A549 (cell line): ENCODE data around the gene GSPT2. TPM values are rescaled to one million over a fixed set of nuclear protein-coding genes. Genes with fewer than 3 reads are reported as not detected.
A peak's percentile ranks its signal among the peaks of the same experiment; 100 is the strongest.
"Not testable (repeated sequence)": the region's sequence is repeated elsewhere in the genome, so short reads cannot be mapped to it uniquely, and the experiment has no call there.

Experiments used
- ATAC-seq, 2 experiments: fragments of 200-7000 bp in 1 of 2; fragments of >200 bp in 1 of 2; cut with Nextera tagmentation in 1 of 2; cut with Tn5 transposase in 1 of 2; 3 replicates each; pipeline versions ENCODE4 v1.8.0 to v1.9.1; 2018 to 2020; ENCODE audit warnings: mild to moderate bottlenecking in 1 of 2, moderate library complexity in 1 of 2
- CTCF ChIA-PET: fragments of 300-600 bp; sonication (Branson Sonifier 250); formaldehyde crosslinking; extraction: SDS; loops from one replicate; lab custom pipeline; 2021; ENCODE audit warnings: antibody characterized with exemption, inconsistent platforms; lab: Yijun Ruan, JAX
- POLR2A ChIA-PET: fragments of 350-600 bp; formaldehyde crosslinking; extraction: SDS; loops from one replicate; lab custom pipeline; 2021; ENCODE audit warnings: antibody characterized with exemption, inconsistent platforms; lab: Yijun Ruan, JAX
- DNase-seq, 2 experiments: peaks; one replicate each; pipeline versions ENCODE4 v3.0.0 to v3.0.0-alpha.2; 2011 to 2016; ENCODE audit warnings: low read depth in 1 of 2, low spot score in 1 of 2
- FAIRE-seq: peaks from 2 replicates; lab custom pipeline; 2011; peaks lifted over from hg19 to GRCh38; lab: Jason Lieb, UNC
- H3K27ac ChIP-seq, 2 experiments: fragments of >200 bp; sonication (Bioruptor Twin); formaldehyde crosslinking; 3 replicates each; pipeline ENCODE4 v1.5.1; 2016 to 2017
- H3K4me1 ChIP-seq: fragments of >200 bp; sonication (Bioruptor Twin); formaldehyde crosslinking; 3 replicates; pipeline ENCODE4 v1.6.1; 2016
- H3K4me2 ChIP-seq: fragments of >200 bp; sonication (Bioruptor Twin); formaldehyde crosslinking; 3 replicates; pipeline ENCODE4 v1.6.1; 2016
- H3K4me3 ChIP-seq: fragments of >200 bp; sonication (Bioruptor Twin); formaldehyde crosslinking; 3 replicates; pipeline ENCODE4 v1.5.1; 2016
- H3K9me3 ChIP-seq: fragments of >200 bp; sonication (Bioruptor Twin); formaldehyde crosslinking; 3 replicates; pipeline ENCODE4 v1.6.1; 2016
- BHLHE40 ChIP-seq: IDR thresholded peaks from 2 replicates; pipeline ENCODE4 v1.6.1; 2012; ENCODE audit warnings: low read depth, low read length, inconsistent platforms
- CBX8 ChIP-seq: fragments of 200-600 bp; sonication (generic); IDR thresholded peaks from 2 replicates; pipeline ENCODE4 v1.6.1; 2016
- ESRRA ChIP-seq: fragments of 150-350 bp; IDR thresholded peaks from 2 replicates; pipeline ENCODE4 v1.6.1; 2014; ENCODE audit warnings: mild to moderate bottlenecking, low read length, borderline replicate concordance
- FOXS1 ChIP-seq: fragments of 250-450 bp; sonication (Bioruptor Pico); IDR thresholded peaks from 2 replicates; pipeline ENCODE4 v1.5.0; 2020; ENCODE audit warnings: mild to moderate bottlenecking, moderate library complexity
- GATA3 ChIP-seq: IDR thresholded peaks from 2 replicates; pipeline ENCODE4 v1.6.1; 2012; ENCODE audit warnings: borderline replicate concordance
- HDAC2 ChIP-seq: fragments of 200-600 bp; sonication (generic); IDR thresholded peaks from 2 replicates; pipeline ENCODE4 v1.6.1; 2016
- HEYL ChIP-seq: fragments of 250-450 bp; sonication (Bioruptor Pico); IDR thresholded peaks from 2 replicates; pipeline ENCODE4 v1.8.0; 2021; ENCODE audit warnings: mild to moderate bottlenecking, moderate library complexity
- KDM5A ChIP-seq: fragments of 200-600 bp; sonication (generic); IDR thresholded peaks from 2 replicates; pipeline ENCODE4 v1.6.1; 2016; ENCODE audit warnings: antibody characterized with exemption, mild to moderate bottlenecking
- MAZ ChIP-seq: fragments of 150-350 bp; IDR thresholded peaks from 2 replicates; pipeline ENCODE4 v1.6.1; 2014; ENCODE audit warnings: antibody characterized with exemption, low read depth, low read length, borderline replicate concordance
- POLR2A ChIP-seq: IDR thresholded peaks from 2 replicates; pipeline ENCODE4 v1.6.1; 2012; ENCODE audit warnings: mild to moderate bottlenecking, low read length
- SMC3 ChIP-seq: fragments of >200 bp; sonication (Bioruptor Twin); formaldehyde crosslinking; IDR thresholded peaks from 3 replicates; pipeline ENCODE4 v1.6.1; 2018; ENCODE audit warnings: inconsistent platforms
- SREBF2 ChIP-seq: fragments of 450-650 bp; IDR thresholded peaks from 2 replicates; pipeline ENCODE4 v1.6.1; 2014; ENCODE audit warnings: mild to moderate bottlenecking, moderate library complexity
- TFCP2L1 ChIP-seq: fragments of 250-450 bp; sonication (Bioruptor Pico); IDR thresholded peaks from 2 replicates; pipeline ENCODE4 v1.5.0; 2021; ENCODE audit warnings: mild to moderate bottlenecking
- ZFP36 ChIP-seq: fragments of 450-650 bp; IDR thresholded peaks from 2 replicates; pipeline ENCODE4 v1.6.1; 2014; ENCODE audit warnings: borderline replicate concordance; ENCODE audit not compliant: partially characterized antibody
- ZNF302 ChIP-seq: fragments of 250-450 bp; sonication (Bioruptor Pico); IDR thresholded peaks from 2 replicates; pipeline ENCODE4 v1.9.0; 2021; ENCODE audit warnings: inconsistent platforms, mild to moderate bottlenecking, moderate library complexity
- WGBS: methylation state at CpG from one replicate; pipeline ENCODE4 v1.1.6; 2017; ENCODE audit errors: missing lambda C conversion rate; 5-methylcytosine and 5-hydroxymethylcytosine counted together
- polyA plus RNA-seq, 4 experiments: library from polyadenylated mRNA; depleted of rRNA in 3 of 4; stranded (reverse); fragments of >200 nt; fragmentation: RNase III in 1 of 4; extraction: RNeasy Plus Mini Kit Qiagen cat#74134 plus additional on column Dnase treatment in 1 of 4; gene quantifications; 2 replicates in 3 of 4; 3 replicates in 1 of 4; pipeline ENCODE4 v1.2.3, GENCODE V29; 2011 to 2017
- TF ChIP-seq, protein P1 (sequence below): fragments of 250-450 bp; sonication (Bioruptor Pico); IDR thresholded peaks from 2 replicates; pipeline ENCODE4 v1.5.0; 2020; ENCODE audit warnings: low read depth, mild to moderate bottlenecking, moderate library complexity
- TF ChIP-seq, protein P2 (sequence below): fragments of >200 bp; sonication (Bioruptor Twin); formaldehyde crosslinking; IDR thresholded peaks from 3 replicates; pipeline ENCODE4 v1.6.1; 2016
- TF ChIP-seq, protein P3 (sequence below): IDR thresholded peaks from 2 replicates; pipeline ENCODE4 v1.6.1; 2012
- TF ChIP-seq, protein P4 (sequence below): fragments of 250-450 bp; sonication (Bioruptor Pico); IDR thresholded peaks from 2 replicates; pipeline ENCODE4 v1.5.0; 2021; ENCODE audit warnings: mild to moderate bottlenecking, moderate library complexity, borderline replicate concordance
- TF ChIP-seq, protein P5 (sequence below): fragments of 450-650 bp; IDR thresholded peaks from 2 replicates; pipeline ENCODE4 v1.6.1; 2014; ENCODE audit warnings: antibody characterized with exemption

GSPT2 gene
- polyA plus RNA-seq, 2 of the 4 experiments (the other 2 are of a cell fraction): 8.4 TPM

DNA sequence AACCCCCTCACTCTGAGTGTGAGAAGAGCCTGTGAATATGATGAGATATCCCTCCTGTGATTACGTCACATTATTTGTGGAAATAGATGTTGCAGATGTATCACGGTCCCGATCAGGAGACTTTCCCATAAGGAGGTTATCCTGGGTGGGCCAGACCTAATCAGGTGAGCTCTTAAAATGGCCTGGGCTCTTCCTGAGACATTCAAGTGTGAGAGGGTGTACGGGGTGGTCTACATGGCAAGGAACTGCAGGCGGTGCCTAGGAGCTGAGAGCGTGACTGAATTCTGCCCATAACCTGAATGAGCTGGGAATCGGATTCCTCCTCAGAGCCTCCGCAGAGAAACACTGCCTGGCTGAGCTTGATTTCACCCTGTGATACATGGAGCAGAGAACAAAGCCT is 45.8 kb upstream of the GSPT2 start:
- ChIA-PET CTCF (no interaction called here), POLR2A (no interaction called here)

DNA sequence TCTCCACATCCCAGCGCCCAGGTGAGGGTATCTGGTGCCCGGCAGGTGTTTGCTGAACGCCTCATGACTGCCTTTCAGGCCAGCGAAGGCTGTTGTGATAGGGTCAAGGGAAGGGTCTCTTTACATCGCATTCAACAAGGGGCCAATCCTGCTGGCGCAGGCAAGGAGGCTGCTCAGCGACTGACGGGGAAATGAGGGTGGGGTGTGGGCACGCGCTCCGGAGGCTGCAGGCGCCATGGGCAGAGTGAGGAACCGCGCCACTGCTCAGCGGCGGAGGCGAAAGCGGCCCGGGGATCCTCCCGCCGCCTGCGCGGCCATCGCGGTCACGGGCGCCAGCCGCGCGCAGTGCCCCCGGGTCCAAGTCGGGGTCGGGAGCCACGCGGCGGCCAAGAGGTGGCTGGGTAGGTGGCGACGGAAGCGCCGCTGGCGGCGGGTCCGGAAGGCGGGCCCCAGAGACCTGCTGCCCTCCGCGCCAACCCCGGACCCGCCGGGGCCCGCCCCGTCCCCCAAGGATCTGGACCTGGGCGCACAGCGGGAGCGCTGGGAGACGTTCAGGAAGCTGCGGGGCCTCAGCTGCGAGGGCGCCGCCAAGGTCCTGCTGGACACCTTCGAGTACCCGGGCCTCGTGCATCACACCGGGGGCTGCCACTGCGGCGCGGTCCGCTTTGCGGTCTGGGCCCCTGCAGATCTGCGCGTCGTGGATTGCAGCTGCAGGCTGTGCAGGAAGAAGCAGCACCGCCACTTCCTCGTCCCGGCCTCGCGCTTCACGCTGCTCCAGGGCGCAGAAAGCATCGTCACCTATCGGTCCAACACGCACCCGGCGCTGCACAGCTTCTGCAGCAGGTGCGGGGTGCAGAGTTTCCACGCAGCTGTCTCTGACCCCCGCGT is 32.7 kb upstream of the GSPT2 start, which contains the start of gene CENPVL1:
CENPVL1 (plus strand) TSS at position 236 of the 888 bp plus-strand sequence; CDS start at position 236, 0 bp downstream.
- H3K9me3 ChIP-seq, H3K27ac ChIP-seq, ATAC-seq, H3K4me1 ChIP-seq, FAIRE-seq, DNase-seq, CTCF ChIA-PET, H3K4me3 ChIP-seq, POLR2A ChIA-PET, H3K4me2 ChIP-seq: not testable (repeated sequence)
- no CpG with 5 or more reads among the region's 87 CpGs for WGBS

More for the DNA sequence above, 45.8 kb upstream of the GSPT2 start:
- no peak for ATAC-seq
- Histone ChIP-seq H3K9me3 (no peaks in the 10 kb centered on the region), H3K27ac (no peak overlapping the region), H3K4me1 (no peaks in the 10 kb centered on the region), H3K4me2 (no peak overlapping the region), H3K4me3 (no peak overlapping the region)
- DNase-seq: no peak
- WGBS: 76% methylated on average over 8 of the region's 8 CpGs
- FAIRE-seq: no peak
- TF ChIP-seq ZFP36: no peak

DNA sequence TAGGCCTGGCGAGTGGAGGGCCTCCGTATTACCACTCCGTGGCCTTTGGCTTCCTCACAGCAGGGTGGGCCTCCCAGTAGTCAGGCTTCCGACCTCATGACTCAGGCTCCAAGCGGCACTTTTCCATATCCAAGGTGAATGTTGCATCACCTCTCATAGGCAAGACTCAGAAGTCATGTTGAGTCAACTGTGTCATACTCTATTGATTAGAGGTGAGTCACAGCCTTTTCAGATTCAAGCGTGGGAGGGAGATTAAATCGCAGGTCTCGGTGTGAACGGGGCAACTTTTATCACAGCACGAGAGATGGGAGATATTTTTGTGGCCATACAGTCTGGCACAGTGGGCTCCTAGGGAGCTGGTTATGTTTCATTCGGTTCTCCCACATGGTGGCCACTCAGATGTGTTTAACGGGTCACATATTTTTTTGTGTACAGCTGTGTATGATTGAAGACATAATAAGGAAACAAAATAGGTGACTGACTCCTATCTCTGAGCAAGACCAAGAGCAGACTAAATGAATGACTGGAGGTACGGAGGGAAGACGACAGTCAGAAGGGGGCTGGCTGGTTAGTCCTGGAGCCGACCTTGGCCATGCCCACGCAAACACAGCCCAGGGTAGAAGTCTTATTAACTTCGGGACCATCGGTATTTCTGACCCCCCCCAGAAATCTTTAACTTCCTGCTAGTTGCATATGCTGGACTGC is 30.1 kb upstream of the GSPT2 start:
- DNase-seq, POLR2A ChIA-PET, H3K4me3 ChIP-seq, H3K4me2 ChIP-seq, CTCF ChIA-PET, H3K4me1 ChIP-seq, H3K27ac ChIP-seq, H3K9me3 ChIP-seq, FAIRE-seq: not testable (repeated sequence)
- ATAC-seq: 0 out of 6 replicates have a peak, but pooled peaks of 1 of the 2 experiments have one; percentile 39
- no CpG with 5 or more reads among the region's 18 CpGs for WGBS

DNA sequence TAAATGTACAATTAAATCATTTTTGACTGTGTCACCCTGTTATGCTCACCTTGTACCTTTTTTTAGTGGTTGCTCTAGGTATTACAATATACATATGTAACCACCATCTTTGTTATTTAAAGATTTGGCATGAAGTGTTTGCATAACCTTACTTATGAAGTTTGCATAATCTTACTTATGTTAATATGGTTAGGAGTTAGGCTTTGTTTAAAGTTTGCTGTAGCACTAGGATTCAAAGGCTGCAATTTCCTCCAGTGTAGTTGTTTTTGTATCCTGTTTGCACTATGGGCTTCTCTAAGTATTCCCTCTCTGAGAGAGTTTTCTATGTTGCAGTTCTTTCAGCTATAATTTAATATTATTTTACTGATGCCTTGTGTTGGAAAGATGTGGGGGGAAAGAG is 15.0 kb upstream of the GSPT2 start:
- CTCF ChIA-PET: no interaction called here
- Histone ChIP-seq H3K4me2 (no peak overlapping the region), H3K4me1 (no peaks in the 10 kb centered on the region), H3K9me3 (no peaks in the 10 kb centered on the region), H3K27ac (no peak overlapping the region)
- FAIRE-seq (no peak), DNase-seq (no peak), ATAC-seq (no peak)
- POLR2A ChIA-PET: no interaction called here
- TF ChIP-seq HEYL (CRISPR knock-in tag) (no peak), KDM5A (no peak), MAZ (no peak), ZNF302 (no peak), SMC3 (no peak), CBX8 (no peak), ESRRA (no peak), HDAC2 (no peak), TFCP2L1 (CRISPR knock-in tag) (no peak), POLR2A (no peak), GATA3 (no peak), FOXS1 (CRISPR knock-in tag) (no peak), ZFP36 (no peak), BHLHE40 (no peak), SREBF2 (no peak)
- TF ChIP-seq, protein P1, sequence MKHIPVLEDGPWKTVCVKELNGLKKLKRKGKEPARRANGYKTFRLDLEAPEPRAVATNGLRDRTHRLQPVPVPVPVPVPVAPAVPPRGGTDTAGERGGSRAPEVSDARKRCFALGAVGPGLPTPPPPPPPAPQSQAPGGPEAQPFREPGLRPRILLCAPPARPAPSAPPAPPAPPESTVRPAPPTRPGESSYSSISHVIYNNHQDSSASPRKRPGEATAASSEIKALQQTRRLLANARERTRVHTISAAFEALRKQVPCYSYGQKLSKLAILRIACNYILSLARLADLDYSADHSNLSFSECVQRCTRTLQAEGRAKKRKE: no peak
- TF ChIP-seq, protein P2, sequence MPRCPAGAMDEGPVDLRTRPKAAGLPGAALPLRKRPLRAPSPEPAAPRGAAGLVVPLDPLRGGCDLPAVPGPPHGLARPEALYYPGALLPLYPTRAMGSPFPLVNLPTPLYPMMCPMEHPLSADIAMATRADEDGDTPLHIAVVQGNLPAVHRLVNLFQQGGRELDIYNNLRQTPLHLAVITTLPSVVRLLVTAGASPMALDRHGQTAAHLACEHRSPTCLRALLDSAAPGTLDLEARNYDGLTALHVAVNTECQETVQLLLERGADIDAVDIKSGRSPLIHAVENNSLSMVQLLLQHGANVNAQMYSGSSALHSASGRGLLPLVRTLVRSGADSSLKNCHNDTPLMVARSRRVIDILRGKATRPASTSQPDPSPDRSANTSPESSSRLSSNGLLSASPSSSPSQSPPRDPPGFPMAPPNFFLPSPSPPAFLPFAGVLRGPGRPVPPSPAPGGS: no peak
- TF ChIP-seq, protein P3, sequence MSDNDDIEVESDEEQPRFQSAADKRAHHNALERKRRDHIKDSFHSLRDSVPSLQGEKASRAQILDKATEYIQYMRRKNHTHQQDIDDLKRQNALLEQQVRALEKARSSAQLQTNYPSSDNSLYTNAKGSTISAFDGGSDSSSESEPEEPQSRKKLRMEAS: no peak
- TF ChIP-seq, protein P4, sequence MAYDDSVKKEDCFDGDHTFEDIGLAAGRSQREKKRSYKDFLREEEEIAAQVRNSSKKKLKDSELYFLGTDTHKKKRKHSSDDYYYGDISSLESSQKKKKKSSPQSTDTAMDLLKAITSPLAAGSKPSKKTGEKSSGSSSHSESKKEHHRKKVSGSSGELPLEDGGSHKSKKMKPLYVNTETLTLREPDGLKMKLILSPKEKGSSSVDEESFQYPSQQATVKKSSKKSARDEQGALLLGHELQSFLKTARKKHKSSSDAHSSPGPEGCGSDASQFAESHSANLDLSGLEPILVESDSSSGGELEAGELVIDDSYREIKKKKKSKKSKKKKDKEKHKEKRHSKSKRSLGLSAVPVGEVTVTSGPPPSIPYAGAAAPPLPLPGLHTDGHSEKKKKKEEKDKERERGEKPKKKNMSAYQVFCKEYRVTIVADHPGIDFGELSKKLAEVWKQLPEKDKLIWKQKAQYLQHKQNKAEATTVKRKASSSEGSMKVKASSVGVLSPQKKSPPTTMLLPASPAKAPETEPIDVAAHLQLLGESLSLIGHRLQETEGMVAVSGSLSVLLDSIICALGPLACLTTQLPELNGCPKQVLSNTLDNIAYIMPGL (CRISPR knock-in tag): no peak
- TF ChIP-seq, protein P5, sequence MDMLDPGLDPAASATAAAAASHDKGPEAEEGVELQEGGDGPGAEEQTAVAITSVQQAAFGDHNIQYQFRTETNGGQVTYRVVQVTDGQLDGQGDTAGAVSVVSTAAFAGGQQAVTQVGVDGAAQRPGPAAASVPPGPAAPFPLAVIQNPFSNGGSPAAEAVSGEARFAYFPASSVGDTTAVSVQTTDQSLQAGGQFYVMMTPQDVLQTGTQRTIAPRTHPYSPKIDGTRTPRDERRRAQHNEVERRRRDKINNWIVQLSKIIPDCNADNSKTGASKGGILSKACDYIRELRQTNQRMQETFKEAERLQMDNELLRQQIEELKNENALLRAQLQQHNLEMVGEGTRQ: no peak
- TF ChIP-seq, all 56 proteins: peak for 0
- H3K4me3 ChIP-seq: no peak overlapping the region
